SH-SY5Y (cell line): Measurements from ENCODE around the gene SMIM13.

Source experiments
- GATA2 ChIP-seq: IDR thresholded peaks from 2 replicates; pipeline ENCODE4 v1.6.1; 2011; ENCODE audit warnings: mild to moderate bottlenecking, low read depth, low read length
- GATA3 ChIP-seq: IDR thresholded peaks from 2 replicates; pipeline ENCODE4 v1.6.1; 2011; ENCODE audit warnings: low read depth, mild to moderate bottlenecking, low read length, moderate library complexity

- TF ChIP-seq GATA2 (no peak), GATA3 (no peak)
These were observed 333 bp upstream of the SMIM13 start for GRCh38 chr6:11093376-11093625.
